H1 (cell line): ENCODE data around the gene AP3B2.

Source experiments
- BCL11A ChIP-seq, 2 experiments: IDR thresholded peaks; one replicate each; pipeline ENCODE4 v1.6.1; 2011; ENCODE audit warnings: low read depth in 2 of 2, low read length in 2 of 2, mild to moderate bottlenecking in 2 of 2
- CBX8 ChIP-seq: fragments of 300-800, 300-1000 bp; sonication (generic); IDR thresholded peaks from 2 replicates; pipeline ENCODE4 v1.7.1; 2016; ENCODE audit warnings: low read depth, low read length, borderline replicate concordance
- EZH2 ChIP-seq: fragments of 200-600 bp; sonication (generic); IDR thresholded peaks from 2 replicates; pipeline ENCODE4 v1.7.1; 2012; ENCODE audit warnings: low read depth, mild to moderate bottlenecking, moderate library complexity, low read length, inconsistent platforms; ENCODE audit not compliant: severe bottlenecking
- POLR2A ChIP-seq, 2 experiments: IDR thresholded peaks; 1 replicate in 1 of 2; 2 replicates in 1 of 2; pipeline ENCODE4 v1.6.1; 2011; ENCODE audit warnings: low read depth in 2 of 2, low read length in 2 of 2, mild to moderate bottlenecking in 2 of 2; ENCODE audit errors: control extremely low read depth in 1 of 2
- POLR2AphosphoS5 ChIP-seq: IDR thresholded peaks from 2 replicates; pipeline ENCODE4 v1.6.1; 2011; ENCODE audit warnings: low read depth, low read length
- RBBP5 ChIP-seq: IDR thresholded peaks from 2 replicates; pipeline ENCODE4 v1.7.1; 2012; ENCODE audit warnings: low read depth, mild to moderate bottlenecking, inconsistent platforms, low read length, moderate library complexity, borderline replicate concordance
- TAF1 ChIP-seq: IDR thresholded peaks from 2 replicates; pipeline ENCODE4 v1.6.1; 2011; ENCODE audit warnings: mild to moderate bottlenecking, low read depth, low read length
- TEAD4 ChIP-seq: IDR thresholded peaks from 2 replicates; pipeline ENCODE4 v1.6.1; 2012; ENCODE audit warnings: low read depth, low read length, inconsistent platforms, mixed read lengths
- YY1 ChIP-seq: IDR thresholded peaks from 2 replicates; pipeline ENCODE4 v1.6.1; 2011; ENCODE audit warnings: low read depth, mild to moderate bottlenecking, low read length
- TF ChIP-seq, protein P1 (sequence below): IDR thresholded peaks from 2 replicates; pipeline ENCODE4 v1.6.1; 2012; ENCODE audit warnings: inconsistent platforms

- TF ChIP-seq TAF1 = no peak
- no peak for TF ChIP-seq POLR2AphosphoS5
- TF ChIP-seq TEAD4 = no peak
- TF ChIP-seq CBX8 = no peak
- TF ChIP-seq, protein P1, sequence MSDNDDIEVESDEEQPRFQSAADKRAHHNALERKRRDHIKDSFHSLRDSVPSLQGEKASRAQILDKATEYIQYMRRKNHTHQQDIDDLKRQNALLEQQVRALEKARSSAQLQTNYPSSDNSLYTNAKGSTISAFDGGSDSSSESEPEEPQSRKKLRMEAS = no peak
- TF ChIP-seq RBBP5 = no peak
- no peak for TF ChIP-seq YY1
- no peak for TF ChIP-seq POLR2A (IDR thresholded peaks at IDR 0.05; ENCODE audit: control extremely low read depth in 1 of 2, low read depth in 2 of 2, low read length in 2 of 2)
- no peak for TF ChIP-seq BCL11A (IDR thresholded peaks at IDR 0.05; ENCODE audit: low read depth in 2 of 2, low read length in 2 of 2)
- no peak for TF ChIP-seq EZH2
These were observed 85.2 kb downstream of the AP3B2 start for GRCh38 chr15:82624438-82624837.
